CD14-positive monocyte (primary cell): ENCODE data around the gene RHBDL1. TPM values are rescaled to one million over a fixed set of nuclear protein-coding genes. Genes with fewer than 3 reads are reported as not detected.

Experiments used
- DNase-seq, 3 donors: peaks; one replicate each; pipeline ENCODE4 v3.0.0-alpha.2; 2011 to 2022
- H2AFZ ChIP-seq: 2 replicates; pipeline ENCODE4 v1.6.0; 2012; ENCODE audit warnings: mild to moderate bottlenecking, low read depth, low read length, inconsistent platforms; ENCODE audit not compliant: insufficient read depth, poor library complexity, severe bottlenecking
- H3K27ac ChIP-seq, 2 donors: 1 replicate in 1 of 2; 2 replicates in 1 of 2; pipeline ENCODE4 v1.5.1; 2012 to 2013; ENCODE audit warnings: low read length in 2 of 2, control low read depth in 1 of 2, inconsistent platforms in 1 of 2, low read depth in 1 of 2, mild to moderate bottlenecking in 1 of 2
- H3K27me3 ChIP-seq, 2 donors: one replicate each; pipeline versions ENCODE4 v1.6.0 to v1.6.1; 2011 to 2013; ENCODE audit warnings: low read length in 2 of 2; ENCODE audit not compliant: control insufficient read depth in 2 of 2, insufficient read depth in 2 of 2
- H3K36me3 ChIP-seq, 2 donors: replicated peaks in 1 of 2; 1 replicate in 1 of 2; 2 replicates in 1 of 2; pipeline versions ENCODE4 v1.5.1 to v1.6.1; 2012 to 2013; ENCODE audit warnings: low read length in 2 of 2, control low read depth in 1 of 2, inconsistent platforms in 1 of 2, mild to moderate bottlenecking in 1 of 2; ENCODE audit not compliant: insufficient read depth in 2 of 2, control insufficient read depth in 1 of 2
- H3K4me1 ChIP-seq, 2 donors: 1 replicate in 1 of 2; 2 replicates in 1 of 2; pipeline versions ENCODE4 v1.5.1 to v1.6.1; 2012 to 2013; ENCODE audit warnings: low read length in 2 of 2, control low read depth in 1 of 2, inconsistent platforms in 1 of 2, mild to moderate bottlenecking in 1 of 2, moderate library complexity in 1 of 2; ENCODE audit not compliant: insufficient read depth in 2 of 2, control insufficient read depth in 1 of 2
- H3K4me2 ChIP-seq: replicated peaks from 2 replicates; pipeline ENCODE3; 2012; ENCODE audit warnings: low read length, moderate library complexity, mild to moderate bottlenecking; ENCODE audit not compliant: poor library complexity, severe bottlenecking; ENCODE audit errors: extremely low read depth
- H3K4me3 ChIP-seq, 3 experiments: fragments of 200-600 bp in 1 of 3; sonication (generic) in 1 of 3; replicated peaks in 1 of 3; 1 replicate in 2 of 3; 2 replicates in 1 of 3; pipeline ENCODE4 v1.5.1; 2011 to 2013; ENCODE audit warnings: low read length in 3 of 3, mild to moderate bottlenecking in 3 of 3, control low read depth in 2 of 3, low read depth in 2 of 3, inconsistent platforms in 1 of 3, moderate library complexity in 1 of 3
- H3K79me2 ChIP-seq: 2 replicates; pipeline ENCODE4 v1.6.0; 2012; ENCODE audit warnings: mild to moderate bottlenecking, control low read depth, inconsistent platforms, low read length, moderate library complexity; ENCODE audit not compliant: insufficient read depth
- H3K9ac ChIP-seq: 2 replicates; pipeline ENCODE4 v1.6.0; 2017; ENCODE audit warnings: low read length, mild to moderate bottlenecking; ENCODE audit not compliant: insufficient read depth, poor library complexity, severe bottlenecking
- H3K9me3 ChIP-seq, 2 donors: replicated peaks in 1 of 2; 1 replicate in 1 of 2; 2 replicates in 1 of 2; pipeline versions ENCODE4 v1.5.1 to v1.6.1; 2012 to 2013; ENCODE audit warnings: low read length in 2 of 2, control low read depth in 1 of 2; ENCODE audit not compliant: control insufficient read depth in 1 of 2, insufficient read depth in 1 of 2
- H4K20me1 ChIP-seq: 2 replicates; pipeline ENCODE4 v1.6.0; 2012; ENCODE audit warnings: mild to moderate bottlenecking, low read length, control low read depth, moderate library complexity; ENCODE audit not compliant: insufficient read depth
- H3K27ac Mint-ChIP-seq, 7 donors: one replicate each; pipeline ENCODE4 v1.8.0; 2020; ENCODE audit warnings: mild to moderate bottlenecking in 7 of 7, mixed read lengths in 7 of 7, moderate library complexity in 6 of 7, inconsistent platforms in 2 of 7
- H3K27me3 Mint-ChIP-seq, 3 donors: one replicate each; pipeline ENCODE4 v1.8.0; 2021 to 2022; ENCODE audit warnings: low read depth in 3 of 3, mild to moderate bottlenecking in 3 of 3, mixed read lengths in 3 of 3, moderate library complexity in 3 of 3, inconsistent platforms in 1 of 3
- H3K36me3 Mint-ChIP-seq, 2 donors: one replicate each; pipeline ENCODE4 v1.8.0; 2020; ENCODE audit warnings: mixed read lengths in 2 of 2, inconsistent platforms in 1 of 2, mild to moderate bottlenecking in 1 of 2
- H3K4me1 Mint-ChIP-seq: one replicate; pipeline ENCODE4 v1.8.0; 2020; ENCODE audit warnings: mild to moderate bottlenecking, mixed read lengths
- H3K4me3 Mint-ChIP-seq, 2 donors: one replicate each; pipeline ENCODE4 v1.8.0; 2020; ENCODE audit warnings: mild to moderate bottlenecking in 2 of 2, mixed read lengths in 2 of 2, moderate library complexity in 1 of 2
- H3K9me3 Mint-ChIP-seq, 7 donors: one replicate each; pipeline ENCODE4 v1.8.0; 2020 to 2022; ENCODE audit warnings: mixed read lengths in 7 of 7, mild to moderate bottlenecking in 6 of 7, moderate library complexity in 6 of 7, inconsistent platforms in 2 of 7
- WGBS: methylation state at CpG from one replicate; pipeline ENCODE4 v1.1.5; 2013; ENCODE audit warnings: missing lambda C conversion rate; ENCODE audit not compliant: insufficient coverage; 5-methylcytosine and 5-hydroxymethylcytosine counted together
- intact Hi-C, 2 donors: fragments of 100-400 bp; cut with micrococcal nuclease; formaldehyde crosslinking; loops; one replicate each; pipeline versions ENCODE4 v1.15.0 to v1.15.1; 2023
- polyA plus RNA-seq, 3 donors: library from polyadenylated mRNA; depleted of rRNA in 1 of 3; unstranded in 2 of 3; stranded (reverse) in 1 of 3; fragments of 300-500 nt in 2 of 3; fragments of >200 nt in 1 of 3; fragmentation: Illumina TruSeq in 2 of 3; gene quantifications; 1 replicate in 2 of 3; 2 replicates in 1 of 3; pipeline ENCODE4 v1.2.3, GENCODE V29; 2012 to 2021
- TF ChIP-seq, protein P1 (sequence below): fragments of 200-600 bp; IDR thresholded peaks from one replicate; pipeline ENCODE4 v1.8.0; 2022; ENCODE audit warnings: antibody characterized with exemption, mild to moderate bottlenecking

Gene RHBDL1
- polyA plus RNA-seq, 3 donors = 1.3 TPM; not detected in 2

DNA sequence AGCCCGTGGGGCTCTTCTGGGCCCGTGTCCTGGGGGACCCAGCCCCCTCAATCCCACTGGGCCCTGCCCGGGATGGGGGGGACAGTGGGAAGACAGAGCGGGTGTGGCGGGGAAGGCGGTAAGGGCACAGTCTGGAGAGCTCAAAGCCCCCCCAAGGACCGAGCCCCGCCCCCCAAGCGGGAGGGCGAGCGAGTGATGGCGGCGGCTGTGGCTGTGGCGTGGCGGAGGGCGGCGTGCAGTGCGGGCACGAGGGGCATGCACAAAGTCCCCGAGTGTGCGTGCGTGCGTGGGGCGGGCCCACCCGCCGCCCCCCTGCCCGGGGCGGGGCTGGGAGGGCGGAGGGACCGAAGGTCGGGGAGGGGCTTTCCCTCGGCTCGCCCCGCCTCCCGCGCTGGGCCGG, 18.3 kb downstream of the RHBDL1 start:
- no peak overlapping the region for H2AFZ ChIP-seq
- H3K27ac Mint-ChIP-seq = no peak overlapping the region
- peaks cover 6 to 32% (median 8%) of the 10 kb centered on the region in 7 donors for H3K9me3 Mint-ChIP-seq
- peaks cover 4 to 5% of the 10 kb centered on the region in 2 donors for H3K36me3 Mint-ChIP-seq
- peaks cover 3% of the 10 kb centered on the region for H4K20me1 ChIP-seq
- no peaks in the 10 kb centered on the region for H3K36me3 ChIP-seq
- no peaks in the 10 kb centered on the region for H3K79me2 ChIP-seq
- H3K27ac ChIP-seq = no peak overlapping the region
- peak overlapping the region; percentile 76 for H3K4me2 ChIP-seq
- H3K27me3 Mint-ChIP-seq = peaks cover 57 to 77% (median 69%) of the 10 kb centered on the region in 3 donors
- H3K9me3 ChIP-seq = peaks cover 0 to 4% of the 10 kb centered on the region in 2 donors
- TF ChIP-seq, protein P1, sequence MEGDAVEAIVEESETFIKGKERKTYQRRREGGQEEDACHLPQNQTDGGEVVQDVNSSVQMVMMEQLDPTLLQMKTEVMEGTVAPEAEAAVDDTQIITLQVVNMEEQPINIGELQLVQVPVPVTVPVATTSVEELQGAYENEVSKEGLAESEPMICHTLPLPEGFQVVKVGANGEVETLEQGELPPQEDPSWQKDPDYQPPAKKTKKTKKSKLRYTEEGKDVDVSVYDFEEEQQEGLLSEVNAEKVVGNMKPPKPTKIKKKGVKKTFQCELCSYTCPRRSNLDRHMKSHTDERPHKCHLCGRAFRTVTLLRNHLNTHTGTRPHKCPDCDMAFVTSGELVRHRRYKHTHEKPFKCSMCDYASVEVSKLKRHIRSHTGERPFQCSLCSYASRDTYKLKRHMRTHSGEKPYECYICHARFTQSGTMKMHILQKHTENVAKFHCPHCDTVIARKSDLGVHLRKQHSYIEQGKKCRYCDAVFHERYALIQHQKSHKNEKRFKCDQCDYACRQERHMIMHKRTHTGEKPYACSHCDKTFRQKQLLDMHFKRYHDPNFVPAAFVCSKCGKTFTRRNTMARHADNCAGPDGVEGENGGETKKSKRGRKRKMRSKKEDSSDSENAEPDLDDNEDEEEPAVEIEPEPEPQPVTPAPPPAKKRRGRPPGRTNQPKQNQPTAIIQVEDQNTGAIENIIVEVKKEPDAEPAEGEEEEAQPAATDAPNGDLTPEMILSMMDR = no peak
- peaks cover 31 to 42% of the 10 kb centered on the region in 2 donors for H3K4me1 ChIP-seq
- intact Hi-C loops = no loop called here
- peaks cover 22% of the 10 kb centered on the region for H3K4me1 Mint-ChIP-seq
- peak overlapping the region in 1 of 2 donors; percentile 75 for H3K4me3 Mint-ChIP-seq
- no peak for DNase-seq
- 4% methylated on average over 31 of the region's 37 CpGs for WGBS
- H3K9ac ChIP-seq = no peak overlapping the region
- peaks cover 20 to 54% of the 10 kb centered on the region in 2 donors for H3K27me3 ChIP-seq
- no peak overlapping the region for H3K4me3 ChIP-seq

DNA sequence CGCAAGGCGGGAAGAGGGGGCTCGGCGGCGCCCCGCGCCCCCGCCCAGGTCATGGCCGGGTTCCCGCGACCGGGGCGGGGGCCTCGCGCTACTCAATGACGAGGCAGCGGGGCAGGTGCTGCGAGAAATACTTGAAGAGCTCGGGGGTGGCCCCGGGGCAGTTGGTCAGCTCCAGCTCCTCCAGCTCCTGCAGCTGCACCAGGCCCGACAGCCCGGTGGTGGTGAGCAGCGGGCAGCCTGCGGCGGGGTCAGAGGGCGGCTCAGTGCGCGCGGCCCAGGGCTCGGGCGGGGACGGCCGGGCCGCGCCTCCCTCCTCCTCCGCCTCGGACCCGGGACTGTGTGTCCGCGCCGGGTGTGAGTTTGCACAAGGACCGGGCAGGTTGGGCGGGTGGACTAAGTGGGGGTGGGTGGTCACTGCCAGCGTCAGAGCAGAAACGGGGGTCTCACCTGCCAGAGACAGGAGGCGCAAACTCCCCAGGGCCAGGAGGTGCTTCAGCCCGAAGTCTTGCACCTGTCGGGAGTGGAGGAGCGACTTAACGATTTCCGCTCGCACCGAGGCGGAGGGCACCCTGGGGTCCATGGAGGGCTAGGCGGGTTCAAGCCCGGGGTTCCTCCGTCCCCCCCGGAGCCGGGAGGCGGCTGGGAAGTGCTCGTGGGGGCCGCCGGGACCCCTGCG, 18.9 kb downstream of the RHBDL1 start:
- Histone ChIP-seq H3K27ac (no peak overlapping the region), H4K20me1 (no peaks in the 10 kb centered on the region), H3K4me2 (peak overlapping the region; percentile 76), H3K36me3 (no peaks in the 10 kb centered on the region), H3K9ac (no peak overlapping the region), H2AFZ (no peak overlapping the region), H3K27me3 (peaks cover 20 to 59% of the 10 kb centered on the region in 2 donors), H3K4me3 (no peak overlapping the region), H3K79me2 (no peaks in the 10 kb centered on the region), H3K4me1 (peaks cover 26 to 36% of the 10 kb centered on the region in 2 donors), H3K9me3 (peaks cover 0 to 4% of the 10 kb centered on the region in 2 donors)
- Mint-ChIP-seq H3K9me3 (peaks cover 6 to 32% (median 8%) of the 10 kb centered on the region in 7 donors), H3K4me1 (peaks cover 18% of the 10 kb centered on the region), H3K4me3 (peak overlapping the region; percentile 51 to 84), H3K27me3 (peaks cover 57 to 83% (median 74%) of the 10 kb centered on the region in 3 donors), H3K27ac (no peak overlapping the region), H3K36me3 (peaks cover 4 to 5% of the 10 kb centered on the region in 2 donors)
- intact Hi-C loops = no loop called here
- TF ChIP-seq, protein P1 = no peak
- 2% methylated on average over 47 of the region's 64 CpGs for WGBS
- DNase-seq = no peak
